ENCODE measurements around the gene LNPEP.
A peak's percentile ranks its signal among the peaks of the same experiment; 100 is the strongest.

The LNPEP gene

DNA sequence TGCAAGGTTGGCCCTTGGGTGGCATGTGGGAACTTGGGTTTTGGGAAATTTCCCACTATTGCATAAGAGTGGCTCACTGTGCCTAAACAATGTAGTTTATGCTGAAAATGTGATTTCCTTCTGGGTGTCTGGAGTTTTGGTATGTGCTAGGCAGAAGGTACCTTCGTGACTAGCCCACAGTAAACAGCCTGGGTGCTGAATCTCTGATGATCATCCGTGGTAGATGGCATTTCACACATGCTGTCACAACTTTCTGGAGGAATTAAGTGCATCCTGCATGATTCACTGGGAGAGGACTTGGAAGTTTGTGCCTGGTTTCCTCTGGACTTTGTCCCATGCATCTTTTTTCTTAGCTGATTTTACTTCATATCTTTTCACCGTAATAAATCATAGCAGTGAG, 64.5 kb downstream of the LNPEP start:
- DNase-seq (ENCODE audit: low spot score): no peak

DNA sequence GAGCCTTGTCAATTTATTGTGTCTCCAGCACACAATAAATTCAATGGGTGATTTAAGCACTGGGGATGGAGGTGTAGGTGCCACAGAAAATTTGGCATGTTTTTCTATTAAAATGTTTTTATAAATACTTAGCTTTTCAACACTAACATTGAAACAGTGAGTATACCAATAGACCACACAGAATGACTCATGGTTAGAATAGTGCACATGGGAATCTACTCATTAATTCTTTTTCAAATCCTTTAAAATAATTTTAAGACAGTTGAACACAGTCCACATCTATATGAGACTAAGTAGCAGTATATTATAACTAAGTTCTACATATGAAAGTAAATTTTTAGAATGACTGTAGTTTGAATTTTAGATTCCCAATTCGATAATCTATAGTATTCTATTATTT, 67.1 kb downstream of the LNPEP start:
- no peak for DNase-seq (ENCODE audit: low spot score)

DNA sequence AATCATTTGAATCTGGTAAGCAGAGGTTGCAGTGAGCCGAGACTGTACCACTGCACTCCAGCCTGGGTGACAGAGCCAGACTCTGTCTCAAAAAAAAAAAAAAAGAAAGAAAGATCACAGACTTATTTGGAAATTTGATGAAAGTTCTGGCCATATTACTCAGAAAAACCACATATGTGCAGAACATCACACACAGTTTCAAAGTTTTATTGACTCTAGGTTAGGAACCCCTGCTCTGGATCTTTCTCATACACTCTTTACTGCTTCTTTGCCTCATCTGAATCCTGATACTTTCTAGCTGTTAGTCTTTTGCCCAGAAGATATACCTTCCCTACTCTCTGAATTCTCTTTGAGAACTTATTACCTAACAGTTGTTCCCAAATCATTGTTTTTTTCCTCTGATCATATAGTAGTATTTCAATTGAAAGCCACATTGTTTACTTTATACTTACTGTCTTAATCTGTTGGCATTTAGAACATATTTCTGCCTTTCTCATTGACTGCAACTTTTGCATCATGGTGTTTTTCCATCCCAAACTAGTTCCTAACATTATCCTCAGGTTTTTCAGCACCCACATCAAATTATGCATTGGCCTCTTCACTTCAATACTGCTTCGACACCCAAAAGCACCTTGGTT, 68.7 kb downstream of the LNPEP start:
- no peak for DNase-seq (ENCODE audit: low spot score)

- DNase-seq (ENCODE audit: low spot score): no peak
Measured at GRCh38 chr5:97006454-97007060, 70.7 kb downstream of the LNPEP start.

GRCh38 chr5:97009212-97009898, 73.5 kb downstream of the LNPEP start:
- no peak for DNase-seq (ENCODE audit: low spot score)

DNA sequence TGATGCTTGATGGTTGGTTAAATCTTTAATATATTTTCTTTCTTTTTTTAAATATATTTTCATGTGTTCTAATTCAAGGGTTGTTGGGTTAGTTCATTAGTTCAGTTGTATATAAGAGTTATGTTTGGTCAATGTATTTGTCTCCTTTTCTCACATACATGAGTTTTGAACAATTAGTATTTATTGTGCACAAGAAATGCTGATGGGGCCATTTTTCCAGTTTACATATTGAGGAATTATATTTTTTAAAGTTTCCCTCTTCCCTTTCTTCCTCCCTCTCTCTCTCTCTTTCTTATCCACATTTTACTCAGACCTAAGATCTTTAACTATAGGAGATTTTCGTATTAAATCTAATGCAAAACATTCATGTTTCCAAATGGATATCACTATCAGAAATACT, 74.0 kb downstream of the LNPEP start:
- DNase-seq (ENCODE audit: low spot score): no peak

- no peak for DNase-seq (ENCODE audit: low spot score)
Measured at GRCh38 chr5:97010606-97011005, 74.7 kb downstream of the LNPEP start.

GRCh38 chr5:97011567-97011966, 75.7 kb downstream of the LNPEP start:
- no peak for DNase-seq (ENCODE audit: low spot score)

DNA sequence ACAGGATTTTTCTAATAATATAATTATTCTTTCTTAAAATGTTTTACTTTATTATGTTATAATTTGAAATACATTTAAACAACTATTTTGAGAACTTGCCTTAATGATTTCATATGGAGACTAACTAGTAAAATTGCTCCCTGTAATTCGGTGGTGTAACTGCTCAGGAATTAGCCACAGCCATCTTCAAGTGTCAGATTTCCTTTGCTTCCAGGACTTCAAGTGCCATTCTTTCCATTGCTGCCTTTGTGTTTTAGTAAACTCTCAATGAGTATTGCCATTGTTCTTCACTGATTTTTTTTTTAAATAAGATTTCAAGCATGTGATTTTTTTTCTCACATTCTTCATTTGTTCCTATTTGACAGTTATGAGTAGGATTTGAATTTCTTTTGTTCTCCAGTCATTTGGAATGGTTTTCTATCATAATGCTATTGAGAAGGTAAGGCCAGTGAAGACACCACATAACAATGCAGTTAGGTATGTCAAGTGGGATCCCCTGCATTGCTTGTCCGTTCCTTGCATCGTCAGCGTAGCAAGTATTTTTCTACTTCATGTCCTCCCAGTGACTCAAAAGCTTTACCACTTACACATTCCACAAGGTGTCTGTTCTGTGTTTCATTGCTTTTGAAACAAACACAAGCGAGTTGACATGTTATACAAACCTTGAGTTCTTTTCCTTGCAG, 83.7 kb downstream of the LNPEP start:
- no peak for DNase-seq (ENCODE audit: low spot score)

- DNase-seq (ENCODE audit: low spot score): no peak
Measured at GRCh38 chr5:97021416-97021815, 85.5 kb downstream of the LNPEP start.

- DNase-seq (ENCODE audit: low spot score): no peak
Measured at GRCh38 chr5:97022898-97023297, 87.0 kb downstream of the LNPEP start.

GRCh38 chr5:97026721-97027120, 90.8 kb downstream of the LNPEP start:
- DNase-seq (ENCODE audit: low spot score): no peak

DNA sequence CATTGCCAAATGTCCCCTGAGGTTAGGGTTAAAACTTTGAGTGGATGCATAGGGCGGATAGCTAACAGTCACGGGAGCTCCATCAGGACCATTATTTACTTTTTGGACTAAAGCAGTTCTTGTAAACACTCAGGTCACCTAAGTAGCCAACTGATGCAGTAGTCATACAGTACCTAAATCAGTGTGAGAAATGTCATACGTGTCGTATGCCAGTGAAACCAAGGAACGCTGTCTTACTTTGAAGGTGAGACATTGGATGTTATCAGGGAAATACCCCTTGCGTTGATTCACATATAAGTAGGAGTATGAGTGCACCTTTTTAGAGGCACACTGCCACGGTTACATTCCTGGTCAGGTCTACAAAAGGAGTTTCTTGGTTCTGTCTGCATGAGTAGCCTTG, 101.9 kb downstream of the LNPEP start:
- DNase-seq (ENCODE audit: low spot score): no peak

DNA sequence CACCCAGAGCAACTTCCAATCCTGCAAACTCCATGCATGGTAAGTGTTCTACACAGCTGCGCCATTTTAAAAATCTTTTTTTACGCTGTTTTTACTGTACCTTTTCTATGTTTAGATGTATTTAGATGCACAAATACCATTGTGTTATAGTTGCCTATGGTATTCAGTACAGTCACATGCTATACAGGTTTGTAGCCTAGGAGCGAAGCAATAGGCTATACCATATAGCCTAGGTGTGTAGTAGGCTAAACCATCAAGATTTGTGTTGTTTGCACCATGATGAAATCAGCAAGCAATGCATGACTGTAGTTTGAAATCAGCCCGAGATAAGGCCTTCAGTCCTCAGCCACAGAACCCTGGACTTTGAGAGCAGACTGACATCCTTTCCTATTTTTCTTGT, 105.4 kb downstream of the LNPEP start:
- DNase-seq (ENCODE audit: low spot score): no peak

DNA sequence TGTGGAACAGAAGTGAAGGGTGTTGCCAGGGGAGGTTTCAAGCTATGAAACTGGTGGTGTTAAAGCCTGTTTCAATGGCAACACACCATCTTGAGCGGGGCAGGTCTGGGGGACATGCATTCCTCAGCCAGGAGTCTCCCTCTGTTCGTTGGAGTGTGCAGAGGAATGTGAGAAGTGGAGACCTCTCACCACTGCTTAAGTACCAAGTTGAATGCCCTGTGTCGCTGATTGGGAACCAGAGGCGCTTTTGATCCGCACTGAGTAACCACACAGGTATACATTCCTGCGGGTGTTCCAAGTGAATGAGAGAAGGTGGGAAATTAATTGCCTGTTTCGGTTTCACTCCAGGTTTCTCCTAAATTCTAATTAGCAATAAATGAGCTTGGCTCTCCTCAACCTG, 107.1 kb downstream of the LNPEP start:
- peak; percentile 19 for DNase-seq (ENCODE audit: low spot score)

GRCh38 chr5:97043511-97043910, 107.6 kb downstream of the LNPEP start:
- peak; percentile 13 for DNase-seq (ENCODE audit: low spot score)

DNA sequence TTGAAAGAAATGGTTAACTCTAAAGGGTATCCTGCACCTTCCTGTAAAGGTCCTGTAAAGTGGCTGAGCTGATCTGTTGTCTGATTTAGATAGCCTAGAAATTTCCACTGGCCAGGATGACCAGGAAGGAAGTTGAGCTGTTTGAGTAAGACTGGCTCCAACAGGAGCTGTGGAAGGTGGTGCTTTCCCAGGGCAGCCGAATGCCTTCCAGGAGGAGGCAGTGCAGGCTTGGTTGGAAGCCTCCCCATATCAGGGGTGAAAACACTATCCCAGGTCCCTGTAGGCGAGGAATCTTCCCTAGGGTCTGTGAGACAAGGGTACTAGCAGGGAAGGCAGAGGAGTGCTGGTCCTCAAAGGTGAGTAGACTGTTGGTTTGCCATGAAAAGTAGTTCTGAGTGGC, 108.2 kb downstream of the LNPEP start:
- DNase-seq (ENCODE audit: low spot score): peak; percentile 35

DNA sequence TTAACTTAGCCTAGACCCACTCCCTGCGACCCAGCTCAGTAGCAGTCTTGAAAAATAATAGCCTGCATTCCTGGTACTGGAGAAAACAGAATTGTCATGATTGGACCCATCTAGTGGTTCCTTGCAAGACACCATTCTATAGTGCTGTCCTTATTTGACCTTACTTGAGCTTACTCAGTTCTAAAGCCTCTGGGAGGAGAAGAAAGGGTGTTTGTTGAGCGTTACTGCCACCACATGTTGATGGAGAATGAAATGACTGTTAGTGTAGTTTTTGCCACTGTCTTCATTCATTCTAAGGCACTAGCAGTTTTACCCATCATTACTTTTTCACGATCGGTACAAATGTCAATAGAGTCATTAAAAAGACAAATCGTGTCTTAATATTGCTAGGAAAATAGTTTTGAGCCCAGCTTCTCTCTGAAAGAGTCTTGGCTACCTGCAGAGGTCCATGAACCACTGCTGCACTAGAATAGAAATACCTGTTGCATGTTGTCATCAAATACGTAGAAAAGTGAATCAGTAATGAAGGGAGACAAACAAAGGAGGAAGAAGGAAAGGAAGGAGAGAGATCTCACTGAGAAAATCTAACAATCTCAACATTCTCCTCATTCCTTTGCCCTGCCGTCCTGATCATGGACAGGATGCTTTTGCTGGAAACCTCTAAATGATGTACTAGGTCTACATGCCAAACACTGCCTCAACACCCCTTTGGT, 110.5 kb downstream of the LNPEP start:
- DNase-seq (ENCODE audit: low spot score): no peak

GRCh38 chr5:97047076-97047475, 111.2 kb downstream of the LNPEP start:
- DNase-seq (ENCODE audit: low spot score): no peak

- DNase-seq (ENCODE audit: low spot score): no peak
Measured at GRCh38 chr5:97049175-97049574, 113.3 kb downstream of the LNPEP start.

DNA sequence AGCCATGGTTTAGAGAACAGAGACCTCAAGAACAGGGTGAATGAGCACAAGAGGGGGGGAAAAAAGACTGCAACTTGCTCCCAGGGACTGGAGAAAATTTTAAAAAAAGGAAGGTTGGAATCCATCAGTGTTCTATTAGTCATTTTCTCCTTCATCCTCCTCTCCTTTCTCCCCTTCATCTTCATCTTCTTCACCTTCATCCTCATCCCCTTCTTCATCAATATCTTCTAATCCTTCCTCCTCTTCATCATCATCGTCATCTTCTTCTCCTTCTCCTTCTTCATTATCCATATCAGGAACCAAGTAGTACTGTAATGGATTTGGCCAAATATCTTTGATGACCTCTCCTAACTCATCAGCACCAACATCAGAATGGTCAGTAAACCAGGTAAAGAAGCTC, 120.4 kb downstream of the LNPEP start:
- no peak for DNase-seq (ENCODE audit: low spot score)

- DNase-seq (ENCODE audit: low spot score): no peak
Measured at GRCh38 chr5:97062046-97062445, 126.2 kb downstream of the LNPEP start.
